Measurements from ENCODE around the gene COL11A2. TPM values are rescaled to one million over a fixed set of nuclear protein-coding genes. Genes with fewer than 3 reads are reported as not detected.

The COL11A2 gene
- total and polyA plus RNA-seq, 2 donors (not counting 3 experiments of a cell fraction or from before 2014, with no cell fraction given), result 0.65 to 1.3 TPM

- Histone ChIP-seq H3K79me2 (ENCODE audit: control insufficient read depth, insufficient read depth, low read length) (no peaks in the 10 kb centered on the region), H3K4me3 (replicated peaks in 1 of 3; ENCODE audit: insufficient read depth in 1 of 3, low read depth in 1 of 3, low read length in 3 of 3) (no peak overlapping the region), H3K9ac (replicated peaks; ENCODE audit: extremely low read depth, insufficient read depth, low read length) (no peak overlapping the region), H3K4me1 (ENCODE audit: control insufficient read depth, extremely low read depth, insufficient read depth, low read length) (peaks cover 7% of the 10 kb centered on the region), H4K20me1 (replicated peaks; ENCODE audit: control insufficient read depth, extremely low read depth, insufficient read depth, low read length) (no peaks in the 10 kb centered on the region), H3K9me1 (replicated peaks; ENCODE audit: control insufficient read depth, extremely low read depth, insufficient read depth, low read length) (no peaks in the 10 kb centered on the region), H2AFZ (ENCODE audit: low read depth, low read length) (no peak overlapping the region), H3K36me3 (ENCODE audit: control insufficient read depth in 2 of 2, extremely low read depth in 1 of 2, insufficient read depth in 2 of 2, low read length in 2 of 2) (no peaks in the 10 kb centered on the region), H3K4me2 (ENCODE audit: insufficient read depth, low read length) (no peak overlapping the region), H3K9me3 (replicated peaks; ENCODE audit: control insufficient read depth, insufficient read depth, low read length) (no peaks in the 10 kb centered on the region), H3K27me3 (ENCODE audit: control insufficient read depth in 2 of 2, insufficient read depth in 2 of 2, low read length in 2 of 2) (peaks cover 1 to 13% of the 10 kb centered on the region in 2 experiments), H3K27ac (ENCODE audit: insufficient read depth, low read depth, low read length) (no peak overlapping the region)
- DNase-seq (ENCODE audit: low read depth, low spot score) (no peak), FAIRE-seq (no peak)
- dilution Hi-C loops (cut with MboI; ENCODE audit: extremely low pct_ligation_motif_present, low sequenced_read_pairs), result no loop called here
- TF ChIP-seq MYC (IDR thresholded peaks at IDR 0.05; ENCODE audit: low read depth, low read length) (no peak), FOS (IDR thresholded peaks at IDR 0.05; ENCODE audit: borderline replicate concordance, insufficient read depth, low read length) (no peak), POLR2A (IDR thresholded peaks at IDR 0.05; ENCODE audit: low read depth, low read length) (no peak), JUN (IDR thresholded peaks at IDR 0.05; ENCODE audit: borderline replicate concordance, insufficient read depth, insufficient read length, low read depth) (no peak), EZH2 (IDR thresholded peaks at IDR 0.05; ENCODE audit: borderline replicate concordance, low read depth, low read length, severe bottlenecking) (no peak), POLR2AphosphoS5 (IDR thresholded peaks at IDR 0.05; ENCODE audit: insufficient read depth, low read depth, low read length) (no peak)
- TF ChIP-seq, protein P1, sequence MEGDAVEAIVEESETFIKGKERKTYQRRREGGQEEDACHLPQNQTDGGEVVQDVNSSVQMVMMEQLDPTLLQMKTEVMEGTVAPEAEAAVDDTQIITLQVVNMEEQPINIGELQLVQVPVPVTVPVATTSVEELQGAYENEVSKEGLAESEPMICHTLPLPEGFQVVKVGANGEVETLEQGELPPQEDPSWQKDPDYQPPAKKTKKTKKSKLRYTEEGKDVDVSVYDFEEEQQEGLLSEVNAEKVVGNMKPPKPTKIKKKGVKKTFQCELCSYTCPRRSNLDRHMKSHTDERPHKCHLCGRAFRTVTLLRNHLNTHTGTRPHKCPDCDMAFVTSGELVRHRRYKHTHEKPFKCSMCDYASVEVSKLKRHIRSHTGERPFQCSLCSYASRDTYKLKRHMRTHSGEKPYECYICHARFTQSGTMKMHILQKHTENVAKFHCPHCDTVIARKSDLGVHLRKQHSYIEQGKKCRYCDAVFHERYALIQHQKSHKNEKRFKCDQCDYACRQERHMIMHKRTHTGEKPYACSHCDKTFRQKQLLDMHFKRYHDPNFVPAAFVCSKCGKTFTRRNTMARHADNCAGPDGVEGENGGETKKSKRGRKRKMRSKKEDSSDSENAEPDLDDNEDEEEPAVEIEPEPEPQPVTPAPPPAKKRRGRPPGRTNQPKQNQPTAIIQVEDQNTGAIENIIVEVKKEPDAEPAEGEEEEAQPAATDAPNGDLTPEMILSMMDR (IDR thresholded peaks at IDR 0.05; ENCODE audit: extremely low read depth in 1 of 2, insufficient read depth in 1 of 2, low read depth in 1 of 2, low read length in 2 of 2), result no peak
- ChIA-PET POLR2A (no interaction called here), CTCF (no interaction called here)
- intact Hi-C loops (cut with micrococcal nuclease), result no loop called here
- no TSS peak for BruUV-seq (replicated peaks)
These were observed 6.5 kb downstream of the COL11A2 start for GRCh38 chr6:33185654-33186187.

Data from endothelial cell of umbilical vein (primary cell).